NCI-H2227 treated with DMSO at 0.1 percent for 48 hours (cell line): ENCODE results near the gene EPHB2.

Experiments
- DNase-seq: peaks from one replicate; lab custom pipeline; 2025; lab: John Stamatoyannopoulos, UW

EPHB2 gene

DNA sequence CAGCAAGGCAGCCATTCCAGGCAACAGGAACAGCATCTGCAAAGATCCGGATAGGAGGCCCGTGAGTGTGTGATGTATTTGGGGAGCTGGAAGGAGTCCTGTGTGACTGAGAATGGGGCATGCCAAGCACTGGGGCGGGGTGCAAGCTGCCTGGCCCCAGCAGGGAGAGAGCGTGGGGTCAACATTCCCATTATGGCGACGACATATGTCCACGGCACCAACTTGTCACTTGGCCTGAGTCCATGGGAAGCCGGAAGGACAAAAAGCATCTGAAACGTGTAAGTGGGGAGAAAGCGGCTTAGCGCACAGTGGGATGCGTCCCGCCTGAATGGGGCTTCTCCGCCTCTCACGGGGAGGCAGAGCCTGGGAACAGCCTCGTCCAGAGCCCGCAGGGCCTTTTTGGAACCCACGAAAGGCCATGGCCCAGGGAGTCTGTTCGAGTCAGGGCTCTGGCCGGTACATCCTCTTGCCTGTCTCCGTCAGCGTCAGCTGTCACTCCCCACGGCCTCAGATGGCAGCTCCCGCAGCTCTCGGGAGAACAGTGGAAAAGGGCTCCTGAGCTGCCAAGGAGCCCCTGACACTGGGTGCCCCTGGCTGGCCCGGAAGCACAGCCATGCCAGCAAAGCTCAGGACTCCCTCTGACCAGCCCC is 12.4 kb downstream of the EPHB2 start:
- no peak for DNase-seq

DNA sequence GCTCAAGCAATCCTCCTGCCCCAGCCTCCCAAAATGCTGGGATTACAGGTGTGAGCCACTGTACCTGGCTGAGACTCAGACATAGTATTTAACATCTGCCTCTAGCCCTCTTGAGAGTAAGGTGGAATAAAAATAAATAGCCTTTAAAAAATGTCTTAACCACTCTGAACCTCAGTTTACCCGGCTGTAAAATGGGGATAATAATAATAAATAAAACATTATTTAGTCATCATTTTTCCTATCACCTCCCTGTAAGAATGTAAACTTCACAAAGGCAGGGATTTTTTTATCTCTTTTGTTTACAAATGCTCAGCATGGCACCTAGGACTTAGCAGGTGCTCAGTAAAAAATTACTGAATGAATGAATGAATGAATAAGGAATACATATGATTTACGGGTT is 17.2 kb downstream of the EPHB2 start:
- no peak for DNase-seq

DNA sequence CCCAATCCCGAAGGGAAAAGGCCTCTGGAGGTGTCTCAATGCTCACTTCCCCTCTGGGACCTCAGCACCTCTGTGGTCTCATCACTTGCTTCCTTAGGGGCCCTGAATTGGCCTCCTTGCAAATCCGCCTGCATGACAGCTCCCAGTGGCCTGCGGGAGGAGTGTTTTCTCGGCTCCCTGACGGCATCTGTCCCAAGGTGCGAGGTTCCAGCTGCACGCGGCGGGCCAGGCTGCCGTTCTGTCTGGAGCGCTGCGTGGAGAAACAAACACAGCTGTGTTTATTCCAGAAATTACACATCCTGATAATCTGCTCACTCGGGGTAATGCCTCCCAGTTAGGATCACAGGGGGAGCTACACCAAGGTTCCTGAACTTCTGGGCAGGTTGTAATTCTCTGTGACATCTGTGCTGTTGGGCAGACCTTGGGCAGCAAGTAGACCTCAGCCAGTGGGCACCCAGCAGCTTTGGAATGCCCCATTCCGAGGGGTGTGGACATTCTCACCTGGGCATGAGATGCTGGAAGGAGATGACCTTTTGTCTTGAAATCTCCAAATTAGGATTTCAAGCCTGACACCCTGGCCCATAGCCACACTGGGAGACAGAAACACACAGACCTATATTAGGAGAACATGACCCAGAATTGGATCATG is 18.2 kb downstream of the EPHB2 start:
- DNase-seq, result no peak

DNA sequence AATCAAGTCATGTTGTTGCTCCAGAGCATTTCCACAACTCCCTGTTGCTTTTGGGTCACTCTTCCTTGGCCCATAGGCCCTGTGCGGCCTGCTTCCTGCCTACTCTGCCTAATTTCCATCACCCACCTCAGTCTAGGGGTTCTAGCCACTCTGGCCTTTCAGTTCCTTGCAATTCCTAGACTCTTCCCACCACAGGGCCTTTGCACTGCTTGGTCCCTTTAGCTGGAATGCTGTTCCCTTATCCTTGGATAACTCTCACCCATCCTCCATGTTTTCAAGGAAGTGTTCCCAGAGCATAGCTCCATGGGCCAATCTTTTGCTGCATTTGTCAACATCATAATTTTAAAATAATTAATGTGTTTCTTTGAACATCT is 18.7 kb downstream of the EPHB2 start:
- no peak for DNase-seq

DNA sequence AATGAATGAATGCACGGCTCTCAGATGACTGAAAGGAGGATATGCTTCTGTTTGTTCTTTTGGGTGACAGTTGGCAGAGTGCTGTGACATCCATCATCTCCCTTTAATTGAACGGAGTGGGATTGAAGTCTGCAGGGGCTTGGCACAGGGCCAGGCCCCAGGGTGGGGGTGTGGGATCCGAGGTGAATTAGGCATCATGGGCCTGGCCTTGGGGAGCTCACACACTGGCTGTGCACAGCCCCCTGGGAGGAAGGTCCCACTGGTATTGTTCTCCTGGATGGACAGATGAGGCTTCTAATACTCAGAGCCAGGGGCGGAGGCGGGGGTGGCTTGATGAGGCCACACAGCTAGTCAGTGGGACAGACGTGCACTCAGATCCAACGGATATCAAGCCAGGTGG is 19.3 kb downstream of the EPHB2 start:
- DNase-seq, result no peak

DNA sequence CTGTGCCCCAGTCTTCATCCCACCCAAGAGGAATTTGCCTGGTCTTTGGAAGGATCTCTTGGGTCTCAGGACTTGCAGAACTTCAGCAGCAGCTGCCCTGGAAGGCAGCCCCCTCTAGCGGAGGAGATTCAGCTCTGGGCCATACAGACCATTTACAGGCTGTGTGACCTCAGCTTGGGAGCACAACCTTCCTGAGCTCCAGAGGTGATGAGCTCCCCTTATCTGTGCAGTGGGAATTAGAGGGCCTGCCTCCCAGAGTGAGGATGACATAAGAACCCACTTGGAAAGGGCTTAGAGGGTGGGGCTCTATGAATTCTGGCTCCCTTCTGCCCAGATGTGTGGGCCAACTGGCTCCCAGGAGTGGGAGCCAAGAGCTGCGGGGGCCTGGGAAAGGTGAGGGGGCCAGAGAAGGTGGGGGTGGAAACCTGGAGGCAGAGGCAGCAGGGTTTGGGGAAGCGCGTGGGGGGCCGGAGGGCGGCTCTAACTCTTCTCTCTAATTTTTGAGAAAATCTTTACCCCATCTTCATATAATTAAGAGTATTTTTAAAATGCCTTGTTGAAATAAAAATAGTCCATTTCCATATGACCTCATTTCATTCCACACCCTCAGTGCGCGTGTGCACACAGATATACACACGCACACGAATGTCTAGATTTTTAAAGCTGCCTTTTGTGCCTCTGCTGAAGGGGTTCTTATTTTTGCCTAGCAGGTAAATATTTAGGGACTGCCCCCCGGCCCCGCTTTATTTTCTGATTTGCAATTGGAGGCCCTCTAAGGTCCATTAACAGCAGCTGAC is 21.5 kb downstream of the EPHB2 start:
- DNase-seq, result no peak

DNA sequence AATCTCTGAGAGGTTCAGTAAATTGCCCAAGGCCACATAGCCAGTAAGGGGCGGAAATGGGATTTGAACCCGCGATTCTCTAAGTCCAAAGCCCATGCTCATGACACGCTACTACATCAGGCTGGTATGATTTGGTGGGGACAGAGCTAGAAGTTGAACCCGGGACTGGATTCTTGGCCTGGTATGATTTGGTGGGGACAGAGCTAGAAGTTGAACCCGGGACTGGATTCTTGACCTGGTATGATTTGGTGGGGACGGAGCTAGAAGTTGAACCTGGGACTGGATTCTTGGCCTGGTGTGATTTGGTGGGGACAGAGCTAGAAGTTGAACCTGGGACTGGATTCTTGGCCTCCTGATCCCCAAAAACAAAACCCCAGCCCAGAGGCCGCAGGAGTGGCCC is 23.0 kb downstream of the EPHB2 start:
- no peak for DNase-seq

DNA sequence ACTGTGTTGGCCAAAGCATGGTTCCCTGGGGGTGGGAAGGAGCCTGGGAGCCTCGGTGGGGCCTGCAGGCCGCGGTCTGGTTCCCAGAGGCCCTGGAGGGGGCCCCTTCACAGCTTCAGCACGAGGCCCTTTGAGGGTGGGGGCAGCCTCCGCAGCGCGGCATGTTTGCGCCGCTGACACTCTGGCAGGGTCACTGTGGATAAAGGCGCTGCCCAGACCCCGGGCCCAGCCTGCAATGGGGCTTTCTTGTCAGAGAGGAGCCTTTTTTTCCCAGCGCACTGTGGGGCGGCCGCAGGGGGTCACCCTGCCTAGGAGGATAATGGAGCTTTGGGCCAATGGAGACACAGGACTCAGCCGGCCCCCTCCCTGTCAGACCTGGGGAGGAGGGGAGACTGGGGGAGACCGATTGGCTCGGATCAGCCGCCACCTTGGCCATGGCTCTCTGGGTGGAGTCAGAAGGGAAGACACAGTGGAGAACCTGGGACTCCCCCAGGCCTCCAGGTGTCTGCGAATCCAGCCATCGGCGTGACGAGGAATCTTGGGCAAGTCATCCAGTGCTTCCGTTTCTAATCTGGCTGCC is 26.0 kb downstream of the EPHB2 start:
- no peak for DNase-seq

DNA sequence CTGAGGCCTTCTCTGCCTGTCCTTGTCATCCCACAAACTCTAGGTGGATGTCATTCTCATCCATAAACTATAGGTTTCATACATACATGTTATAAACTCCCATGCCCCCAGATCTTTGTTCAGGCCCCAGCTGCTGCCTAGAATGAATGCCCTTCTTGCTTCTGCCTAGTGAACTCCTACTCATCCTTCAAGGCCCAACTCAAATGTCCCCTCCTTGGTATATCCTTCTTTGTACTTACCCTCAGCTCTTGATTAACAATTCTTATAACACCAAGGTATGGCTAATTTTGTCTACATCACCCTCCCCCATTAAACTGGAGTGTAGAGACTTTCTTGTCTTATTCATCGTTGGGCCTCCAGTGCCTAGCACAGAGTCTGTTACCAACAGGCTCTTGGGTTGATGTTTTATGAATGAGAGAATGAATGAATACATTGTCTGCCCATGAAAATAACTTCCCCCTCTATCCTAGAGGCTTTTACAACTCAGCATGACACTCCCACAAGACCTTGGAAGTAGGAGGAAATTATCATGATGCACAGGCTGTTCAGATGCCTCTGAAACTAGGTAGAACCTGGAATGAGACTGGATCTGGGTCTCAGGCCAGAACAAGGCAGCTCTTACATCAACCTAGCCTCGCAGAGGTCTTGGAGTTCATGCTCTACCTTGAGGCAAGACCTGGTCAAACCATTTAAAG is 26.9 kb downstream of the EPHB2 start:
- DNase-seq, result no peak

DNA sequence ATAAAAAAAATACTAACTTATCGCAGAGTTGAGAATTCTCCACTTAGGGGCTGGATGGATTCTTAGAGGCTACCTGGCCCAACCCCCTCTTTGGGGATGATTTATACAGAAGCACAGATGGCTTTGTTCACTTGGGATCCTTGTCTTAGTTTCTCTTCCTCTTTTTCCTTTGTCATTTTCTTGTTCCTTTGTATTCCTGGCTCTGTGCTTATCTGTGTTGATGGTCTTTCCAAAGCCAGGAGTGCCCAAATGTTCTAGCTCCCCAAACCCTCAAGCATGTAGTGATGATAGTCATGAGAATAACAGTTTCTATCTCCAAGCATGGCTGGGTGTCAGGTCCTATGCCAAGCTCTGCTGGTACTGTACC is 27.4 kb downstream of the EPHB2 start:
- no peak for DNase-seq

DNA sequence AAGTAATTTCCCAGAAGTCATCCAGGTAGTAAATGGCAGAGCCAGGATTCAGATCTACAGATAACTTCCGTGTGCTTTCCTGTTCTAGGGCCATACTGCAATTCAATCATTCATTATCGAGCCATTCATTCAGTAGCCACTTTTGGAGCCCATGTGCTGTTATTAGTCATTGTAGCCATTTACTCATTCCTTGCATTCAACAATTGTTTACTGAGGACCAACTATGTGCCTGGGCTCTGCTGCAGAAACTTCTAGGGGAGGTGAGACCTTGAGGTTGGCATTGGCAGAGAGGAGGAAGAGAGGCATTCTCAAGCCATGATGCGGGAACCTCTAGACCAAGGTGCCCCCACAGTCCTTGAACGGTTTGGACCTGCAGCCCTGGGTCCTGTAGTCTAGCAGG is 27.9 kb downstream of the EPHB2 start:
- no peak for DNase-seq

DNA sequence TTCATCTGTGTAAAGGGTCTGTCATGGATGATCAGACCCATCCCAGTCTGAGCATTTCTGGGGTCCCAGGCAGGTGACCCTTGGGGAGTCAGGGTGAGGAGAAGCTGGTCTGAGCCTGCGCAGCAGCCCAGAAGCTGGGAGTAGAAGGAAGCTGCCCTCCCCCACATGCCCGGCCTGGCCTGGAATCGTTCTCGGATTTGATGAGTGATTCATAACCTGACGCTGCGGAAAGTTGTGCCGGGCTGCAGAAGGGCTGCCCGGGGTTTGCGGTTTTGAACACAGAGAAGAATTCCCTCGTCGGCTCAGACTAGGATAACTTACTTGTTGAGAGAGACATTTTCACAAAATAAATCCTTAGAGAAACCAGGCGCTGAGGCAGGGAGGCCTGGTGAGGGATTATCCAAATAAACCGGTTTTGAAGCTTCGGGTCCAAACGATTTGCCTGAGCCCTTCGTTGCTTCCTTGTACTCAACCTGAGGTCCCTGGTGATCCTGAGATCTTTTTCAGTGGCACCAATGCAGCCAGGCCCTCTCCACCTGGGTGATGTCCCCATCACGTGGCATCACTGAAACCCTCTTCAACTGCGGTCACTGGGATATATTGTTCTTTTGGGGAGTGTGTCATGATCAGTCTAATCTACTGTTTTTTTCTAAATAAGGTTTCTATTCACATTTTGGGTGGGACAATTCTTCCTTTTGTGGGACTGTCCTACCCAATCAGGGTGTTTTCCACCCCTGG is 29.2 kb downstream of the EPHB2 start:
- no peak for DNase-seq

DNA sequence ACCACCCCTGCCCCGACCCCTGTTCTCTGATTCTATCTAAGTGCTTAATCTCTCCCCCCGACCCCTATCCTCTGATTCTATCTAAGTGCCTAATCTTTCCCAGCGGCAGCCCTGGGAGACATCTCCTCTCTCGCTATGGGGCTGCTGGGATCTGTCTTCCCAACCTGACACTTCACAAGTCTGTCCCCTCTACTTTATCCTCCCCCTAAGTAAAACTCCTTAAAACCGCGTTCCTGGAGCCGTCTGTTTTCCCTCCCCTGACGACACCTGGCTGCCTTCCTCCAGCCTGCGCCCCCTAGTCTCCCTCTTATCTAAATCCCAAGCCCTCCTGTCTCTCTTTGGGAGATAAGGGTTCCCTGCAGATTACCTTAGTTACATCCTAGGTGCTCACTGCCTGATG is 30.5 kb downstream of the EPHB2 start:
- no peak for DNase-seq

DNA sequence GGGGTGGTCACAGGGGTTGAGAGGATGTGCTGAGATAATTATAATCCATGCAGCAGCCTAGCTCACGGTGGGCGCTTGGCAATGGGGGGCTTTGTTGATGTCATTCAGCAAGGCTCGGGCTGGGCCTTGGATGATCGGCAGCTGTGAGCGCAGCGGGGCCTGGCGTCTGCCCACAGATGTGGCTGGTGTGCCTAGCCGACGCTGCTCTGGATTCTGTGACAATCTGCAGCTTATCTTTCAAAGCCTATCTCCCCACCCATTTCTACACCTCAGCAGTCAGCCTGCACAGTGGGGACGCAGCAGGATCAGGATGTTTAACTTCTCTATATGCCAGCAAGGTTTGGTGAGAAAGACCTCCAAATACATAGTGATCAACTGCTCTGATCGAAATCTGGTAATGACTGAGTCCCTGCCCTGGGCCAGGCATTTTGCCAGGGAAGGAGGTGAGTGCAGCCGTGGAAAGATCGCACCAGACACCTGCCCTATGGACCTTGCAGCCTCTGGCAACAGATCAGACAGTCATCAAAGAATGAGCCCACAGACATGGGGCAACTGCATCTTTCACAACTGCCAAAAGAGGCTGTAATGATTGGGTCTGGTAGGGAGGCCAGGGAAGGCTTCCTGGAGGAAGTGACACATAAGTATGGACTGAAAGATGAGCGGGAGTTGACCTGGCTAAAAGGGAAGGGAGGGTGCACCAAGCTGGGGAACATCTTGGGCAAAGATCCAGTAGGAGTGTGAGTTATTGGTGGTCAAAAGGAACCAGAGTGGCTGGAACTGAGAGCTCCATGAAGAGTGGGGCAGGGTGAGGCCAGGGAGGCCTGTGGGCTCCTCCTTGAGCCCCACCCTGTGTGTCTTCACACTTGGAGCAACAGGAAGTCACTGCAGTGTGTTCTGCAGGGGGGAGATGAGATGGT is 35.3 kb downstream of the EPHB2 start:
- DNase-seq, result no peak

DNA sequence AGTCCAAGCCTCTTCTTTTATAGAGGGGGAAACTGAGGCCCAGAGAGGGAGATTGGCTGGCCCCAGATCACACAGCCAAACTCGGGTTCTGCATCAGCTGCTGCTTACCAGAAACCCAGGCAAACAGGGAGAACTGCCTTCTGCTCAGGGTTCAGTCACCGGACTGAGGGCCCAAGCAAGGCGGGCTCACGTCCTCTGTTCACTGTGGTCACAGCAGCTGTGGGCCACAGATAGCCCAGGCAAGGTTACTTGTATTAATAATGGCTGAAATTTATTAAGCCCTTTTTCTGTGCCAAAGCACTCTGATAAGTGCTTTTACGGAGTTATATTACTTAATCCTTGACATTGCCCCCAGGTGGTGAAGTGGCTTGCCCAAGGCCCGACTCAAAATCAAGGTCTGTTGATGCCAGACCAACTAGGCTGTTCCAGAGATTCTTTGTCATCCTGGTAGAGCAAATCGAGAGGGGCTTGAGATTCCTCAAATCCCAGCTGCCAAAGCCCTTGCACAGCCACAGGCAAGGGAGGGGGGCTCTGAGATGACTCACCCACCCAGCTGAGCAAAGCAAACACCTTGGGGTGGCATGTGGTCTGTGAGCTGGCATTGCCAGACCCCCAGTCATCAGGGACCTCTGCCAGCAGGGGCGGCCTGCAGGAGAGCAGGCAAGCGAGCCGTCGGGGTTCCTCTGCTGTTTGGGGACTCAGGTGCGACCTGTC is 36.5 kb downstream of the EPHB2 start:
- DNase-seq, result no peak

DNA sequence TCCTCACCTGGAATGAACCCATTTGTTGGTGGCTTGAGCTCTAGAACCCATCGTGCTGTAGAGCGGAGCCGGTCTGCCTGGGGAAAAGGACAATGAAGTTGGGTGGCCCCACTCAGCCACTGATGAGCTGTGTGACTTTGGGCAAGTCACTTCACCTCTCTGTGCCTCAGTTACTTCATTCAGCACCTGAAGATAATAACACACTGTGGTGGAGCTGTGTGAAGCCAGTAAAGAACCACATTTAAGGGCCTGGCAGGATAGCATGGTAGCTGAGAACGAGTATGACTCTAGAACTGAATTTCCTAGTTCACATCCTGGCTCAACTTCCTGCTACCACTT is 37.1 kb downstream of the EPHB2 start:
- DNase-seq, result no peak

DNA sequence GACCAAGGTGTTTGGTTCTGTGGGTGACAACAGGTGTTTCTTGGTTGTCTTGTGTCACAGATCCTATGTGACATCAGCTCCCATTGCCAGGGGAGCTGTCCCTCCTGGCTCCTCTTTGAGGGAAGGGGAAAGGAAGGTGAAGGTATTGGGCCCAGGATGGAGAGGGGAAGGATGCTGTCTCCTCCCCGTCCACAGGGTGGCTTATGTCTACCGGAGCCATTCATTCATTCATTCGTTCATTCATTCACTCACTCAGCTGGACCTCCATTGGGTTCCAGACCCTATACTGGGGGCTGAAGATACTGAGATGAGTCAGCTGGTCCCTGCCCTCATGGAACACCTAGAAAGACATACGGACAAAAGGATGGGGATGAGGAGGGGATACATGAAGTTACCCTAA is 38.9 kb downstream of the EPHB2 start:
- no peak for DNase-seq

DNA sequence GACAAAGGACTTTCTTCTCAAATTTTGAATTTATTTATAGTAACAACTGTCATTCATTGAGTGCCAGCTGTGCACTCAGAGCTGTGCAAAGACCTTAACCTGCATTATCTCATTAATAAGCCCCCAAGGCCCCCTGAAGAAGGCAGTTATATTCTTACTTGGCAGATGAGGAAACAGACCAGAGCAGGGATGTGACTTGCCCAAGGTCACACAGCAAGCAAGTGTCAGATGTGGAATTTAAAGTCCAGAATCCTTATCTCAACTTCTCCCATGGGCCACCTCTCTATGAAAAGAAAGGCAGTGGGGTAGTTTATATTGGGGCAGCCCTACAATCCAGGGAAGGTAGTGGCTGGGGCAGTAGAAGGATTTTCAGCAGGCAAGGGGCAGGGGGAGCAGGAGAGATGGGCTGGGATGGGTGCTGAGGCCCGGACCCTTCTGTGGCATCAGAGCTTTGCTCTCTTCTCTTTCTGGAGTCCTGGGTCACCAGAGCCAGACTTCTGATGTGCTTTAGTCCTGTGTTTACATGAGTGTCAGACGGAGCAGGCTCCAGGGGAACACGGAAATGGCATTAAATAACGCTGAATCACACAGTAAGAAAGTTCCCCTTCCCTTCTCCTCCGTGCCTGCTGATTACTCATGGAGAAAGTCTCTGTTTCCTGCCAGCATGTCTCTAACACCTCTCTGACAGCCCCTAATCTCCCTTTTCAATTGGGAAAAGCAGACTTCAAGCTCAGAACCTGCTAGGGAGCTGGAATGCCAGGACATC is 39.5 kb downstream of the EPHB2 start:
- DNase-seq, result no peak

DNA sequence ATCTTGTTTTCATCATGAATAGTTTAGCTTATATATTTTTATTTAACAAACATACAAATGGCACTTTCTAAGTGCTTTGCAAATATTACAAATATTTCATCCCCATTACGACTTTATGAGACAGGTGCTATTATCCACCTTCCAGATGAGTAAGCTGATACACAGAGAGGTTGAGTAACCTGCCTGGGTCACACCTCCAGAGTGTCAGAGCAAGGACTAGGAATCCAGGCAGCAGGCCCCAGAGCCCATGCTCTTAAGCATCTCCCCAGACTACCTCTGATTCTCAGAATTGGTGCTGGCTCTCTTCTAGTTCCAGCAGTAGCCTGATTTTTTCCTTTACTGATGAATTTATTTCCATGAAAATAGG is 40.0 kb downstream of the EPHB2 start:
- no peak for DNase-seq

DNA sequence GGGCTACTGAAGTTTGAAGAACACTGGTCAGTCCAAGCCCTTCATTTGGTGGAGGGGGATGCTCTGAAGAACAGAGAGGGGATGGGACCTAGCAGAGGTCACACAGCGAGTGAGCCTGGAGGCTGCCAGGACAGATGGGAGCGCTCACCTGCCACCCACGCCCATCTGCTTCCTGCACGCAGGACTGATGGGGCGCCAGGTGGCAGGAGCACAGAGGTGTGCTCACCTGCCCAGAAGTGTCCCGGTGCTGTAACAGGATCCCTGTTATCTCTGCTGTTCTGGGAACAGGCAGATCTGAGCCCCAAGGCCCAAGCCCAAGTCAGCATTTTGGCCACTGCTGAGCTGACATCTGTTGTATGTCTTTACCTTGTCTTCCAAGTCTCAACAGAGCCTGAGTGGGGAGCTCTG is 40.5 kb downstream of the EPHB2 start:
- no peak for DNase-seq
